ENCODE measurements around the gene TMTC1. TPM values are rescaled to one million over a fixed set of nuclear protein-coding genes. Genes with fewer than 3 reads are reported as not detected.

The TMTC1 gene
- total RNA-seq, 1 donor from 2014 or later, result 16.1 TPM

DNA sequence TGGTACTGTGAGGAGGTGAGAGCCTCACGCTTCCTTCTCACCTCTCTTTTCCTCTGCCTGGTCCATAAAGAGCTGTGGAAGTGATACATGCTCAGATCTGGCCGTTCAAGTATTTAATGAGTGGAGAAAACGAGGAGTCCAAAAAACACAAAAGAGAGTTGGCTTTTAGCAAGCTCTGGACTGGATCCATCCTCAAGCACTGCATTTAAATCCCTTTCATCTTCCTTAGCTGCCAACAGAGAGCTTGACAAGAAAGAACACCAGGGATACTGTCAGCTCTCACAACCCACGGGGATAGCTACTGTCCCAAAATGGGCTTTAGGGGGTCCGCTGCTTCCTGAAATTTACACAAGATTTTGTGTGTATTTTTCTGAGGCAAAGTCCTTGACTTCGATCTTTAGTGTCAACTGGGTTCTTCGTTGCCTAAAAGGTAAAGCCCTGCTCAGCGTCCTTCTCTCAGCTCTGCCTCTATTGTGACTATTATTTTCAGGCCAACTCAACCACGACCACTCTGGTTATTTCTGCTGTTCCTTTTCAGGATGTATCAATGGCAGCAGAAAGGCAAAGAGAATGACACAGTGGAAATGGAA, 120.9 kb downstream of the TMTC1 start:
- Mint-ChIP-seq H3K27me3 (ENCODE audit: insufficient read depth, low read depth) (peaks cover 2% of the 10 kb centered on the region), H3K9me3 (peaks cover 3% of the 10 kb centered on the region), H3K4me3 (no peak overlapping the region), H3K4me1 (peaks cover 23% of the 10 kb centered on the region), H3K36me3 (peaks cover 14% of the 10 kb centered on the region), H3K27ac (peak overlapping the region; percentile 27)
- peak; percentile 23 for DNase-seq (ENCODE audit: low spot score)
- Histone ChIP-seq H3K27me3 (no peaks in the 10 kb centered on the region), H3K9me3 (ENCODE audit: low read depth) (no peaks in the 10 kb centered on the region), H4K20me1 (ENCODE audit: low read depth) (no peaks in the 10 kb centered on the region), H3K79me2 (ENCODE audit: low read depth) (no peaks in the 10 kb centered on the region), H3K27ac (peak overlapping the region; percentile 57), H3K4me2 (peak overlapping the region; percentile 48), H3F3A (ENCODE audit: low read depth) (peaks cover 9% of the 10 kb centered on the region), H3K36me3 (no peaks in the 10 kb centered on the region), H3K4me3 (no peak overlapping the region), H3K4me1 (peaks cover 18% of the 10 kb centered on the region), H2AFZ (replicated peaks) (no peak overlapping the region), H3K9ac (no peak overlapping the region)
- TF ChIP-seq EZH2phosphoT487 (IDR thresholded peaks at IDR 0.05), result no peak
- TF ChIP-seq, protein P1, sequence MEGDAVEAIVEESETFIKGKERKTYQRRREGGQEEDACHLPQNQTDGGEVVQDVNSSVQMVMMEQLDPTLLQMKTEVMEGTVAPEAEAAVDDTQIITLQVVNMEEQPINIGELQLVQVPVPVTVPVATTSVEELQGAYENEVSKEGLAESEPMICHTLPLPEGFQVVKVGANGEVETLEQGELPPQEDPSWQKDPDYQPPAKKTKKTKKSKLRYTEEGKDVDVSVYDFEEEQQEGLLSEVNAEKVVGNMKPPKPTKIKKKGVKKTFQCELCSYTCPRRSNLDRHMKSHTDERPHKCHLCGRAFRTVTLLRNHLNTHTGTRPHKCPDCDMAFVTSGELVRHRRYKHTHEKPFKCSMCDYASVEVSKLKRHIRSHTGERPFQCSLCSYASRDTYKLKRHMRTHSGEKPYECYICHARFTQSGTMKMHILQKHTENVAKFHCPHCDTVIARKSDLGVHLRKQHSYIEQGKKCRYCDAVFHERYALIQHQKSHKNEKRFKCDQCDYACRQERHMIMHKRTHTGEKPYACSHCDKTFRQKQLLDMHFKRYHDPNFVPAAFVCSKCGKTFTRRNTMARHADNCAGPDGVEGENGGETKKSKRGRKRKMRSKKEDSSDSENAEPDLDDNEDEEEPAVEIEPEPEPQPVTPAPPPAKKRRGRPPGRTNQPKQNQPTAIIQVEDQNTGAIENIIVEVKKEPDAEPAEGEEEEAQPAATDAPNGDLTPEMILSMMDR (IDR thresholded peaks at IDR 0.05), result no peak
- no peak for TF ChIP-seq EZH2 (IDR thresholded peaks at IDR 0.05)

DNA sequence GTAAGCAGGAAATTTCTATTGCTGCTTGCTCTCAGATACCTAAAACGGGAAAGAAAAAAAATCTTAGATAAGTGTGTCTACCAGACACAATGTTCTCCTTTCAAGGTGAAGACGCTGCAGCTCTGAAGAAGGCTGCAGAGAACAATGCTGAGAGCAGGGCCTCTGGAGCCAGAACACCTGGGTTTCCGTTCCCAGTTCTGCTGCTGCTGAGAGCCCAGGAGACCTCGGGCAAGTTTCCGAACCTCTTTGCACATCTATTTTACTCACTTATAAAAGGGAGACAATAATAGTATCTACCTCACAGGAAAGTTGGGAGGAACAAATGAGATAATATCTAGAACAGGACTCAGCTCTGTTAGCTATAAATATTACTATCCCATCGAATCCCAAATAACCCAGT, 122.9 kb downstream of the TMTC1 start:
- peaks cover 2% of the 10 kb centered on the region for H3K9me3 Mint-ChIP-seq
- H3K27ac ChIP-seq, result no peak overlapping the region

DNA sequence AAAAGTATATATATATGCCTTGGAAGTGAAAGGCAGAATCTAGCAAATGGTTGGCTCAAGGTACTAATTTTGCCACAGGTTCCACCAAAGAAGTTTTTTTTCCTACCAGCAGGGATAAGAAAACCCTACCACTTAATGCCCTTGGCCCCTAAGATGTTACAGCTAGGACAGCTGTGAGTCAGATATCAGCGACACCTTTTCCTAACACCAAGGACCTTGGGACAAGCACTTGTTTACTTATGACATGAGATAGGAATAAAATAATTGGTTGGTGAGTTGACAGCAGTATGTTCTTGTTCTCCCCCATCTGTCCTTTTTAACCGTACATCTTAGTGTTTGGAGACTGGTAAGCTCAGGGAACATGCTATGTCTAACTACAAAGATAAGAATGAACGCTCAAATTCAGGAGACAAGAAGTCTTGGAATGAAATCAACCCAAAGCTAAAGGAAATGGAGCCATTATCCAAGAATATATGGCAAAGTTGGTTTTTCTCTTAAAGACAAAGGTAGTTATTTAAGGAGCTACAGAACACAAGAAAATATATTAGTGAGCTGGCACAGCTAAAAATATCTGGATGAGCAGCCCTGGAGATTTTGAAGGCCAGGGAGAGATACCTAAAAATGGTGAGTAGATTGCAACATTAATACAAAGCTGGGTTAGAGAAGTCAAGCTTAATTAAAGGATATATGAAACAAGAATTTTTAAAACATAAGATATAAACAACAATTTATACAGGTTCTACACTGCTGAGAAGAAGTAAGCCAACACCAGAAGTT, 126.8 kb downstream of the TMTC1 start:
- Histone ChIP-seq H3K79me2 (ENCODE audit: low read depth) (no peaks in the 10 kb centered on the region), H4K20me1 (ENCODE audit: low read depth) (no peaks in the 10 kb centered on the region), H3K9me3 (ENCODE audit: low read depth) (no peaks in the 10 kb centered on the region), H3K36me3 (no peaks in the 10 kb centered on the region), H3K4me3 (no peak overlapping the region), H3F3A (ENCODE audit: low read depth) (no peaks in the 10 kb centered on the region), H3K9ac (no peak overlapping the region), H2AFZ (replicated peaks) (no peak overlapping the region), H3K27ac (no peak overlapping the region), H3K27me3 (no peaks in the 10 kb centered on the region), H3K4me1 (no peaks in the 10 kb centered on the region), H3K4me2 (no peak overlapping the region)
- peaks cover 31% of the 10 kb centered on the region for H3K36me3 Mint-ChIP-seq
- H3K27ac Mint-ChIP-seq, result no peak overlapping the region
- H3K4me1 Mint-ChIP-seq, result peaks cover 10% of the 10 kb centered on the region
- H3K9me3 Mint-ChIP-seq, result peaks cover 2% of the 10 kb centered on the region
- no peak for TF ChIP-seq EZH2phosphoT487 (IDR thresholded peaks at IDR 0.05)
- no peak for TF ChIP-seq EZH2 (IDR thresholded peaks at IDR 0.05)
- TF ChIP-seq, protein P1 (IDR thresholded peaks at IDR 0.05), result no peak
- H3K27me3 Mint-ChIP-seq (ENCODE audit: insufficient read depth, low read depth), result no peaks in the 10 kb centered on the region
- no peak for DNase-seq (ENCODE audit: low spot score)
- H3K4me3 Mint-ChIP-seq, result no peak overlapping the region

More for the DNA sequence above, 122.9 kb downstream of the TMTC1 start:
- Mint-ChIP-seq H3K36me3 (peaks cover 20% of the 10 kb centered on the region), H3K27ac (no peak overlapping the region), H3K27me3 (ENCODE audit: insufficient read depth, low read depth) (no peaks in the 10 kb centered on the region), H3K4me1 (peaks cover 13% of the 10 kb centered on the region), H3K4me3 (no peak overlapping the region)
- Histone ChIP-seq H2AFZ (replicated peaks) (no peak overlapping the region), H3K9ac (no peak overlapping the region), H4K20me1 (ENCODE audit: low read depth) (no peaks in the 10 kb centered on the region), H3F3A (ENCODE audit: low read depth) (peaks cover 9% of the 10 kb centered on the region), H3K79me2 (ENCODE audit: low read depth) (no peaks in the 10 kb centered on the region), H3K9me3 (ENCODE audit: low read depth) (no peaks in the 10 kb centered on the region), H3K4me3 (no peak overlapping the region), H3K36me3 (no peaks in the 10 kb centered on the region), H3K4me2 (no peak overlapping the region), H3K27me3 (no peaks in the 10 kb centered on the region), H3K4me1 (peaks cover 7% of the 10 kb centered on the region)
- DNase-seq (ENCODE audit: low spot score), result no peak
- TF ChIP-seq EZH2phosphoT487 (IDR thresholded peaks at IDR 0.05), result no peak
- TF ChIP-seq EZH2 (IDR thresholded peaks at IDR 0.05), result no peak
- TF ChIP-seq, protein P1 (IDR thresholded peaks at IDR 0.05), result no peak
